Coronary artery (tissue), 2 donors: ENCODE data around the gene TEX10.
"Not testable (repeated sequence)": the region's sequence is repeated elsewhere in the genome, so short reads cannot be mapped to it uniquely, and the experiment has no call there.

Experiments used
- DNase-seq: peaks from one replicate; pipeline ENCODE4 v3.0.0-alpha.2; 2017; ENCODE audit warnings: low spot score
- H3K27ac ChIP-seq, 2 donors: fragments of 200-600 bp; sonication (generic); one replicate each; pipeline ENCODE4 v1.5.1; 2016 to 2019
- H3K4me3 ChIP-seq: fragments of 200-600 bp; sonication (generic); 2 replicates; pipeline ENCODE4 v1.5.1; 2016; ENCODE audit warnings: mild to moderate bottlenecking, moderate library complexity
- CTCF ChIP-seq: fragments of 200-600 bp; sonication (generic); IDR thresholded peaks from one replicate; pipeline ENCODE4 v1.5.1; 2019; ENCODE audit warnings: antibody characterized with exemption

The TEX10 gene

GRCh38 chr9:100350188-100350587, 2.6 kb downstream of the TEX10 start:
- no peak for TF ChIP-seq CTCF
- no peak overlapping the region for H3K27ac ChIP-seq
- no peak for DNase-seq

GRCh38 chr9:100346836-100347235, 5.9 kb downstream of the TEX10 start:
- DNase-seq: no peak
- Histone ChIP-seq H3K4me3 (no peak overlapping the region), H3K27ac (no peak overlapping the region)
- no peak for TF ChIP-seq CTCF

More at GRCh38 chr9:100350188-100350587, 2.6 kb downstream of the TEX10 start:
- H3K4me3 ChIP-seq: no peak overlapping the region

- no peak for TF ChIP-seq CTCF
- Histone ChIP-seq H3K27ac (no peak overlapping the region), H3K4me3 (no peak overlapping the region)
- DNase-seq: no peak
Observed at GRCh38 chr9:100341889-100342288, 10.9 kb downstream of the TEX10 start.

- no peak for TF ChIP-seq CTCF
- no peak for DNase-seq
- Histone ChIP-seq H3K4me3 (no peak overlapping the region), H3K27ac (no peak overlapping the region)
Observed at GRCh38 chr9:100340224-100340623, 12.5 kb downstream of the TEX10 start.

GRCh38 chr9:100338736-100339135, 14.0 kb downstream of the TEX10 start:
- not testable (repeated sequence) for H3K4me3 ChIP-seq, DNase-seq, H3K27ac ChIP-seq

- Histone ChIP-seq H3K27ac (no peak overlapping the region), H3K4me3 (no peak overlapping the region)
- no peak for DNase-seq
- TF ChIP-seq CTCF: no peak
Observed at GRCh38 chr9:100324594-100325200, 28.0 kb downstream of the TEX10 start.

GRCh38 chr9:100322954-100323536, 29.7 kb downstream of the TEX10 start:
- H3K27ac ChIP-seq: no peak overlapping the region
- no peak overlapping the region for H3K4me3 ChIP-seq
- no peak for DNase-seq
- TF ChIP-seq CTCF: peak; percentile 55
